Transverse colon (tissue), 4 donors: ENCODE data around the gene ZNF618. TPM values are rescaled to one million over a fixed set of nuclear protein-coding genes. Genes with fewer than 3 reads are reported as not detected.

Experiments
- DNase-seq: peaks from one replicate; pipeline ENCODE4 v3.0.0-alpha.2; 2019
- H3K27ac ChIP-seq, 4 donors: fragments of 200-600 bp; sonication (generic); 2 replicates each; pipeline ENCODE4 v1.5.1; 2016 to 2018; ENCODE audit warnings: inconsistent platforms in 4 of 4
- H3K27me3 ChIP-seq: fragments of 200-600 bp; sonication (generic); 2 replicates; pipeline ENCODE4 v1.5.1; 2017; ENCODE audit warnings: inconsistent platforms
- H3K36me3 ChIP-seq, 4 donors: fragments of 200-600 bp; sonication (generic); 2 replicates each; pipeline ENCODE4 v1.5.1; 2017 to 2019; ENCODE audit warnings: inconsistent platforms in 4 of 4
- H3K4me1 ChIP-seq, 4 donors: fragments of 200-600 bp; sonication (generic); 2 replicates each; pipeline ENCODE4 v1.5.1; 2017 to 2020; ENCODE audit warnings: inconsistent platforms in 4 of 4
- H3K4me3 ChIP-seq, 4 donors: fragments of 200-600 bp; sonication (generic); 1 replicate in 1 of 4; 2 replicates in 3 of 4; pipeline versions ENCODE4 v1.5.1 to v1.6.1; 2017 to 2019; ENCODE audit warnings: inconsistent platforms in 4 of 4
- H3K9me3 ChIP-seq, 2 donors: fragments of 200-600 bp; sonication (generic); 2 replicates each; pipeline ENCODE4 v1.5.1; 2017 to 2019; ENCODE audit warnings: inconsistent platforms in 2 of 2
- EP300 ChIP-seq: sonication (generic); formaldehyde crosslinking; IDR thresholded peaks from one replicate; pipeline ENCODE4 v1.6.1; 2017; ENCODE audit warnings: antibody characterized with exemption, low read depth
- POLR2A ChIP-seq: fragments of 450-650 bp; IDR thresholded peaks from one replicate; pipeline ENCODE4 v1.6.1; 2016; ENCODE audit warnings: antibody characterized with exemption, mild to moderate bottlenecking, moderate library complexity
- POLR2AphosphoS5 ChIP-seq, 3 donors: sonication (generic); formaldehyde crosslinking; IDR thresholded peaks; one replicate each; pipeline ENCODE4 v1.6.1; 2016; ENCODE audit warnings: antibody characterized with exemption in 3 of 3
- WGBS, 2 donors: methylation state at CpG; one replicate each; pipeline ENCODE4 v1.1.5; 2018; ENCODE audit warnings: low coverage in 1 of 2; 5-methylcytosine and 5-hydroxymethylcytosine counted together
- in situ Hi-C, 4 donors: fragments of 200-750 bp; cut with MboI; loops; one replicate each; pipeline versions ENCODE4 v1.15.0 to v1.15.1; 2017; ENCODE audit warnings: low sequenced_read_pairs in 3 of 4, low pct_ligation_motif_present in 1 of 4, low pct_unique_long_range_greater_than_20kb in 1 of 4
- intact Hi-C: fragments of 100-400 bp; cut with DNase I; formaldehyde crosslinking; loops from one replicate; pipeline ENCODE4 v1.15.1; 2023; ENCODE audit warnings: low total_unique reads
- total RNA-seq, 4 donors: library from RNA; depleted of rRNA; stranded (reverse); fragments of >200 nt; gene quantifications; one replicate each; pipeline ENCODE4 v1.1.0, GENCODE V29; 2016
- TF ChIP-seq, protein P1 (sequence below), 5 experiments: fragments of 200-600 bp in 3 of 5; fragments of 450-650 bp in 2 of 5; sonication (generic) in 3 of 5; IDR thresholded peaks; 1 replicate in 2 of 5; 2 replicates in 3 of 5; pipeline ENCODE4 v1.5.1; 2016 to 2017; ENCODE audit warnings: antibody characterized with exemption in 5 of 5, inconsistent platforms in 3 of 5, mild to moderate bottlenecking in 2 of 5, moderate library complexity in 1 of 5

ZNF618 gene
- total RNA-seq, 4 donors from 2014 or later: 2.2 to 8.6 (median 4.0) TPM

DNA sequence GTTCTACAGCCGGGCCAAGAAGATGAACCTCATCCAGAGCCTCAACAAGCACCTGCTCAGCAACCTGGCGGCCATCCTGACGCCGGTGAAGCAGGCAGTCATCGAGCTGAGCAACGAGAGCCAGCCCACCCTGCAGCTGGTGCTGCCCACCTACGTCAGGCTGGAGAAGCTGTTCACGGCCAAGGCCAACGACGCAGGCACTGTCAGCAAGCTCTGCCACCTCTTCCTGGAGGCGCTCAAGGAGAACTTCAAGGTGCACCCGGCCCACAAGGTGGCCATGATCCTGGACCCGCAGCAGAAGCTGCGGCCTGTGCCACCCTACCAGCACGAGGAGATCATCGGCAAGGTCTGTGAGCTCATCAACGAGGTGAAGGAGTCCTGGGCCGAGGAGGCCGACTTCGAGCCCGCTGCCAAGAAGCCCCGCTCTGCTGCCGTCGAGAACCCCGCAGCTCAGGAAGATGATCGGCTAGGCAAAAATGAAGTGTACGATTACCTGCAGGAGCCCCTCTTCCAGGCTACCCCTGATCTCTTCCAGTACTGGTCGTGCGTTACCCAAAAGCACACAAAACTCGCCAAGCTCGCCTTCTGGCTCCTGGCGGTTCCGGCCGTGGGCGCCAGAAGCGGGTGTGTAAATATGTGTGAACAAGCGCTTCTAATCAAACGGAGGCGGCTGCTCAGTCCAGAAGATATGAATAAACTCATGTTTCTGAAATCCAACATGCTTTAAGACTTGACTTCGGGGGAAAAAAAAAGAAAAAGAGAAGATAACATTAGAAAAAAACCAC is 173.5 kb downstream of the ZNF618 start:
- no peaks in the 10 kb centered on the region for H3K4me1 ChIP-seq
- no peak for TF ChIP-seq POLR2A
- TF ChIP-seq, protein P1, sequence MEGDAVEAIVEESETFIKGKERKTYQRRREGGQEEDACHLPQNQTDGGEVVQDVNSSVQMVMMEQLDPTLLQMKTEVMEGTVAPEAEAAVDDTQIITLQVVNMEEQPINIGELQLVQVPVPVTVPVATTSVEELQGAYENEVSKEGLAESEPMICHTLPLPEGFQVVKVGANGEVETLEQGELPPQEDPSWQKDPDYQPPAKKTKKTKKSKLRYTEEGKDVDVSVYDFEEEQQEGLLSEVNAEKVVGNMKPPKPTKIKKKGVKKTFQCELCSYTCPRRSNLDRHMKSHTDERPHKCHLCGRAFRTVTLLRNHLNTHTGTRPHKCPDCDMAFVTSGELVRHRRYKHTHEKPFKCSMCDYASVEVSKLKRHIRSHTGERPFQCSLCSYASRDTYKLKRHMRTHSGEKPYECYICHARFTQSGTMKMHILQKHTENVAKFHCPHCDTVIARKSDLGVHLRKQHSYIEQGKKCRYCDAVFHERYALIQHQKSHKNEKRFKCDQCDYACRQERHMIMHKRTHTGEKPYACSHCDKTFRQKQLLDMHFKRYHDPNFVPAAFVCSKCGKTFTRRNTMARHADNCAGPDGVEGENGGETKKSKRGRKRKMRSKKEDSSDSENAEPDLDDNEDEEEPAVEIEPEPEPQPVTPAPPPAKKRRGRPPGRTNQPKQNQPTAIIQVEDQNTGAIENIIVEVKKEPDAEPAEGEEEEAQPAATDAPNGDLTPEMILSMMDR (IDR thresholded peaks at IDR 0.05): no peak
- no peak for TF ChIP-seq POLR2AphosphoS5 (IDR thresholded peaks at IDR 0.05)
- no peak for DNase-seq
- 88 to 92% methylated on average over 4 to 31 of the region's 40 CpGs for WGBS, 2 donors
- H3K4me3 ChIP-seq: no peak overlapping the region
- no peaks in the 10 kb centered on the region for H3K27me3 ChIP-seq
- H3K27ac ChIP-seq: no peak overlapping the region
- no peaks in the 10 kb centered on the region for H3K36me3 ChIP-seq
- intact Hi-C loops: no loop called here
- in situ Hi-C loops: loop anchor here in 2 of 4 donors (25.0 kb wide), 2 partner anchors 187 to 237 kb away; no protein-coding TSS in a partner anchor
- H3K9me3 ChIP-seq: no peaks in the 10 kb centered on the region

DNA sequence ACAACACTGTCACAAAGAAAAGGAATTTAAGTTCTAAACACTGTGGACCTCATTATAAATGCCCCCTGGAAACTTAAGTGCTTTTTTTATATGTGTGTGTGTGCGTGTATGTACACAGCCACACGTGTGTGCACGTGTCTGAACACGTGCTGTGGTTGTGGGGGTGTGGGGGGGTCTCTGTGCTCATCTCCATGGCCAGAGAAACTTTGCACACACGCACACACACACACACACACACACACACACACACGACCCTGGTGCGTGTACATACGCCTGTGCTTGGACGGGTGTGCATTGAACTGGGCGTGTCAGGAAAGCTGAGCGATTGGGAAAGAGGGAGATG is 174.1 kb downstream of the ZNF618 start:
- in situ Hi-C loops (no loop called here), intact Hi-C loops (no loop called here)
- Histone ChIP-seq H3K27me3 (no peaks in the 10 kb centered on the region), H3K36me3 (no peaks in the 10 kb centered on the region), H3K4me3 (no peak overlapping the region), H3K4me1 (no peaks in the 10 kb centered on the region), H3K9me3 (no peaks in the 10 kb centered on the region), H3K27ac (no peak overlapping the region)
- 76 to 83% methylated on average over 3 to 11 of the region's 11 CpGs for WGBS, 2 donors
- DNase-seq: no peak
- TF ChIP-seq EP300 (no peak), POLR2AphosphoS5 (IDR thresholded peaks at IDR 0.05) (no peak), POLR2A (no peak)
- TF ChIP-seq, protein P1 (IDR thresholded peaks at IDR 0.05): no peak

DNA sequence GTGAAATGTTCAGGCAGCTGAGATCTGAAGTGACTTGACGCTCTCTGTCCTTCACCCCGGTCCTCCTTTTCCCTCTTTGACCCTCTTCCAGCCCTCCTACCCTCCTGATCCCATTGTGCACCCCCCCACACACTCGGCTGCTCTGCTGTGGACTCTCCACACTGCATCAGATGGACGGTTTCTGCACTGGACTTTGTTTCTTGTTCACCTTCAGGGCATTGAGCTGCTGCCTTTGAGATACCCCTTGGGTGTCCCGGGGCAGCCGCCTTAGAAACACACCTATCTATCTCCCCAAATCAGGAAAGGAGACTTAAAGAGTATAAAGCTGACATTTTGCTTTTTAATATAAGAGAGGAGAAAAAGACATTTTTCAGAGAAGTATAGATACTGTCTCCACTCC is 174.5 kb downstream of the ZNF618 start:
- no peak overlapping the region for H3K4me3 ChIP-seq
- TF ChIP-seq EP300 (no peak), POLR2AphosphoS5 (IDR thresholded peaks at IDR 0.05) (no peak), POLR2A (no peak)
- TF ChIP-seq, protein P1 (IDR thresholded peaks at IDR 0.05): no peak
- H3K27me3 ChIP-seq: no peaks in the 10 kb centered on the region
- WGBS, 2 donors: 88 to 93% methylated on average over 2 to 6 of the region's 6 CpGs
- in situ Hi-C loops: no loop called here
- H3K4me1 ChIP-seq: no peaks in the 10 kb centered on the region
- no peak overlapping the region for H3K27ac ChIP-seq
- intact Hi-C loops: no loop called here
- DNase-seq: no peak
- H3K36me3 ChIP-seq: no peaks in the 10 kb centered on the region
- H3K9me3 ChIP-seq: no peaks in the 10 kb centered on the region

DNA sequence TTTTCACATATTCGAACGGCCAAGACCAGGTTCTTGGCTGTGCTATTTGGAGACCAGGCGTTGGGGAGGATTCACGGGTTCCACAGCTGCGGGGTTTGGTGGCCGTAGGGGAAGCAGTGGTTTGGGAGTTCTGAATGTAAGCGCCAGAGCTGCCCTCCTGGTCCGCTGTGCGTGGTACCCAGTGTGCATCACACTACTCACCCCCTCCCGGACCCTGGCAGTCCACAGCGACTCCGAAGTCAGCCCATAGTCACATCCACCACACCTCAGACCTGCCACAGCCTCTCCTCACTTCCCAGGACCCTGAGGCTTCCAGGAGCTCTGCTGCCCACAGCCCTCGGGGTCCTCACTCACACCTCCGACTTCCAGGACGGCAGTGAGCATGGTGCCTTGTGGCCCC is 175.2 kb downstream of the ZNF618 start:
- Histone ChIP-seq H3K4me3 (no peak overlapping the region), H3K9me3 (no peaks in the 10 kb centered on the region), H3K27ac (no peak overlapping the region), H3K4me1 (no peaks in the 10 kb centered on the region), H3K36me3 (no peaks in the 10 kb centered on the region), H3K27me3 (no peaks in the 10 kb centered on the region)
- DNase-seq: no peak
- intact Hi-C loops: no loop called here
- TF ChIP-seq EP300 (no peak), POLR2A (no peak)
- TF ChIP-seq, protein P1 (IDR thresholded peaks at IDR 0.05): no peak
- in situ Hi-C loops: no loop called here
- WGBS, 2 donors: 91% methylated on average over 15 of the region's 15 CpGs; no CpG with 5 or more reads in 1 of the 2 donors
